ENCODE results near the gene GALC. TPM values are rescaled to one million over a fixed set of nuclear protein-coding genes. Genes with fewer than 3 reads are reported as not detected.

Gene GALC
- total RNA-seq, 1 experiment from 2014 or later = 10.7 TPM

GRCh38 chr14:87935886-87936285 lies 57.1 kb downstream of the GALC start:
- ChIA-PET CTCF (interaction anchor here (1.7 kb wide), 1 partner anchor 9 kb away, joined by 6 read pairs; no protein-coding TSS in a partner anchor), POLR2A (no interaction called here)
- TF ChIP-seq ZNF512 (CRISPR knock-in tag; IDR thresholded peaks at IDR 0.05; ENCODE audit: borderline replicate concordance) (no peak), TEAD1 (CRISPR knock-in tag; IDR thresholded peaks at IDR 0.05) (no peak)
- peaks cover 11% of the 10 kb centered on the region for H3K4me1 Mint-ChIP-seq
- H3K36me3 Mint-ChIP-seq = 0 out of 2 replicates have a peak, but pooled peaks cover 3% of the 10 kb centered on the region
- no peak overlapping the region for H3K4me3 Mint-ChIP-seq
- H3K27ac Mint-ChIP-seq = no peak overlapping the region
- H3K9me3 Mint-ChIP-seq = peaks cover 12% of the 10 kb centered on the region
- ATAC-seq = no peak
- no peaks in the 10 kb centered on the region for H3K27me3 Mint-ChIP-seq (ENCODE audit: low read depth)
- no peak for DNase-seq (ENCODE audit: low spot score)

GRCh38 chr14:87935081-87935828 lies 57.7 kb downstream of the GALC start:
- no peaks in the 10 kb centered on the region for H3K27me3 Mint-ChIP-seq (ENCODE audit: low read depth)
- H3K4me1 Mint-ChIP-seq = peaks cover 11% of the 10 kb centered on the region
- ATAC-seq (no peak), DNase-seq (ENCODE audit: low spot score) (no peak)
- no peak overlapping the region for H3K27ac Mint-ChIP-seq
- no peak overlapping the region for H3K4me3 Mint-ChIP-seq
- peaks cover 13% of the 10 kb centered on the region for H3K9me3 Mint-ChIP-seq
- TF ChIP-seq AFF4 (CRISPR knock-in tag; IDR thresholded peaks at IDR 0.05; ENCODE audit: borderline replicate concordance) = no peak
- TF ChIP-seq ELF4 (CRISPR knock-in tag; IDR thresholded peaks at IDR 0.05; ENCODE audit: low read depth) = no peak
- no peak for TF ChIP-seq CBFB (CRISPR knock-in tag; IDR thresholded peaks at IDR 0.05; ENCODE audit: low read depth)
- no peak for TF ChIP-seq MXD4 (CRISPR knock-in tag; IDR thresholded peaks at IDR 0.05; ENCODE audit: borderline replicate concordance)
- no peak for TF ChIP-seq SOX15 (CRISPR knock-in tag; IDR thresholded peaks at IDR 0.05)
- TF ChIP-seq ZNF317 (CRISPR knock-in tag; IDR thresholded peaks at IDR 0.05; ENCODE audit: borderline replicate concordance, low read depth) = no peak
- TF ChIP-seq E2F1 (CRISPR knock-in tag; IDR thresholded peaks at IDR 0.05) = no peak
- no peak for TF ChIP-seq ZMAT4 (CRISPR knock-in tag; IDR thresholded peaks at IDR 0.05)
- no peak for TF ChIP-seq USF1 (CRISPR knock-in tag; IDR thresholded peaks at IDR 0.05)
- H3K36me3 Mint-ChIP-seq = 0 out of 2 replicates have a peak, but pooled peaks cover 3% of the 10 kb centered on the region
- CTCF ChIA-PET = interaction anchor here (1.5 to 1.7 kb wide), 2 partner anchors 10 to 233 kb away, joined by 3 to 6 read pairs; no protein-coding TSS in a partner anchor
- POLR2A ChIA-PET = no interaction called here

GRCh38 chr14:87934185-87934584 lies 58.8 kb downstream of the GALC start:
- POLR2A ChIA-PET = no interaction called here

More at GRCh38 chr14:87934185-87934584, 58.8 kb downstream of the GALC start:
- Mint-ChIP-seq H3K4me1 (peaks cover 11% of the 10 kb centered on the region), H3K4me3 (no peak overlapping the region), H3K27me3 (ENCODE audit: low read depth) (no peaks in the 10 kb centered on the region), H3K9me3 (peaks cover 13% of the 10 kb centered on the region), H3K27ac (no peak overlapping the region), H3K36me3 (0 out of 2 replicates have a peak, but pooled peaks cover 3% of the 10 kb centered on the region)
- CTCF ChIA-PET = interaction anchor here (0.5 to 1.5 kb wide), 3 partner anchors 11 to 408 kb away, joined by 3 to 5 read pairs (median 3); no protein-coding TSS in a partner anchor
- TF ChIP-seq USF2 (CRISPR knock-in tag; IDR thresholded peaks at IDR 0.05) (no peak), ZNF512 (CRISPR knock-in tag; IDR thresholded peaks at IDR 0.05; ENCODE audit: borderline replicate concordance) (no peak), ZNF416 (CRISPR knock-in tag; IDR thresholded peaks at IDR 0.05) (no peak), SP1 (CRISPR knock-in tag; conservative IDR thresholded peaks at IDR 0.05) (no peak), GTF2I (CRISPR knock-in tag; conservative IDR thresholded peaks at IDR 0.05) (no peak), JUN (CRISPR knock-in tag; IDR thresholded peaks at IDR 0.05) (no peak)
- ATAC-seq (peak; percentile 75), DNase-seq (ENCODE audit: low spot score) (no peak)

All from WTC11 (cell line).